HG03139 (cell line): Measurements from ENCODE around the gene STON1.
"Not testable (repeated sequence)": the region's sequence is repeated elsewhere in the genome, so short reads cannot be mapped to it uniquely, and the experiment has no call there.

Experiments used
- ATAC-seq: cut with Tn5 transposase; IDR thresholded peaks from one replicate; pipeline ENCODE4 v1.9.1; 2021; ENCODE audit not compliant: unreplicated experiment

Gene STON1

DNA sequence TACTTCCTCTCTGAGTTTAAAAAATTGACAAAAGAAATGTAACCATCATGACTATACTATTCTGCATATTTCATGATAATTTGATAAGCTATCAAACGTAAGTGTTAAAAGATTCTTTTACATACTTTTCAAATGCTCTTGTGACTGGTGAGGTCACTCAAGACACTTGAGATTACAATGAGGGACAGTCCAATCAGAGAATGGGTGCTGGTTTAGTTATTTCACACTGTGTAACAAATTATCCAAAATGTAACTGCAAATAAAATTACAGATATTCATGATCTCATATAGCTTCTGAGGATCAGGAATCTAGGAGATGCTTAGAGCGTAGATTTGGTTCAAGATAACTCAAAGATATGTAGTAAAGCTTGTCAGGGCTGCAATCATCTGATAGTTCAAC is 83.3 kb downstream of the STON1 start:
- no peak for ATAC-seq

DNA sequence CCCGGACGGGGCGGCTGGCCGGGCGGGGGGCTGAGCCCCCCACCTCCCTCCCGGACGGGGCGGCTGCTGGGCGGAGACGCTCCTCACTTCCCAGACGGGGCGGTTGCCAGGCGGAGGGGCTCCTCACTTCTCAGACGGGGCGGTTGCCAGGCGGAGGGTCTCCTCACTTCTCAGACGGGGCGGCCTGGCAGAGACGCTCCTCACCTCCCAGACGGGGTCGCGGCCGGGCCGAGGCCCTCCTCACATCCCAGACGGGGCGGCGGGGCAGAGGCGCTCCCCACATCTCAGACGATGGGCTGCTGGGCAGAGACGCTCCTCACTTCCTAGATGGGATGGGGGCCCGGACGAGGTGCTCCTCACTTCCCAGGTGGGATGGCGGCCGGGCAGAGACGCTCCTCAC is 84.6 kb downstream of the STON1 start:
- ATAC-seq = not testable (repeated sequence)

DNA sequence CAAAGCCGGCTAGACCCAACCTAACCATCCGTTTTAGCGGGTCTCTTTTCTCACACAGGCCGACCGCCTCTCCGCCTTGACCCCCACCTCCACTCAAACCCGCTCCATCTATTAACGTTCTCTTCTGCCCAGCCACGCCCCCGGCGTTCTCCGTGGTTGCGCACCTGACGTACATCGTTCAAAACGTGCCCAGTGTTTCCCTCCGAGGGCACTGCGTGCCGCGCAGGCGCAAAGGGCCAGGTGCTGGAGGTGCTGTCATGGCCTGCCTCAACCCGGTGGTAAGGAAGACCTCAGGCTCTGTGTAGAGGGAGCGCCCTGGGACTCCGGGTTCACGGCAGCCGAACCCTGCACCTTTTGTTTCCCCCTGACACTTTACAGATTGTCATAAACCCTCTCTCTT is 87.7 kb downstream of the STON1 start, which contains the start of gene GTF2A1L:
Gene GTF2A1L (plus strand): TSS at position 239 of the 400 bp plus-strand sequence. CDS start 19 bp downstream, at position 258.
- no peak for ATAC-seq

DNA sequence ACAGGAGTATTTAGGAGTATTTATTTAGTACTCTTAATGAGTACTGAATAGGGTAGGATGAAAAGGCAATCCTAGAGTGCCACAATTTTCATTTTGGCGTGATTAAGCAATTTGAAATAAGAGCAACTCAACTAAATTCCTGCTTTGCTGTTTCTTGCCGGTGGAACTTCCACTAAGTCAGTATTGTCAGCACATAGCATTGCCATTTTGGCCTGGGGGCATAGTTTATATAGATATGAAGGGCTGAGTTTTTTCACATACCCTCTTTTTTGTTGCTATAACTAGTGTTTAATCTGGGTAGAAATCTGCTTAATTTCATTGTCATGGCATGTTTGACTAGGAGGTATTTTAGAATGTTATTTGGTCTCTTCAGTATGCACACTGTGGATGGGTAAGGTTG is 89.6 kb downstream of the STON1 start:
- no peak for ATAC-seq

DNA sequence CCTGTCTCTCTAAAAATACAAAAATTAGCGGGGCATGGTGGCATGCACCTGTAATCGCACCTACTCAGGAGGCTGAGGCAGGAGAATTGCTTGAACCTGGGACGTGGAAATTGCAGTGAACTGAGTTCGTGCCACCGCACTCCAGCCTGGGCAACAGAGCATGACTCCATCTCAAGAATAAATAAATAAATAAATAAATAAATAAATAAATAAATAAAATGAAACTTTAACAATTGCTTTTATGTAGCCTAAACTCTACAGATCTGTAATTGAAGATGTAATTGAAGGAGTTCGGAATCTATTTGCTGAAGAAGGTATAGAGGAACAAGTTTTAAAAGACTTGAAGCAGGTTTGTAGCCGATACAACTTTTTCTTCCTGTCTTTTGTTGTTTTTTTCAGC is 90.7 kb downstream of the STON1 start:
- no peak for ATAC-seq

DNA sequence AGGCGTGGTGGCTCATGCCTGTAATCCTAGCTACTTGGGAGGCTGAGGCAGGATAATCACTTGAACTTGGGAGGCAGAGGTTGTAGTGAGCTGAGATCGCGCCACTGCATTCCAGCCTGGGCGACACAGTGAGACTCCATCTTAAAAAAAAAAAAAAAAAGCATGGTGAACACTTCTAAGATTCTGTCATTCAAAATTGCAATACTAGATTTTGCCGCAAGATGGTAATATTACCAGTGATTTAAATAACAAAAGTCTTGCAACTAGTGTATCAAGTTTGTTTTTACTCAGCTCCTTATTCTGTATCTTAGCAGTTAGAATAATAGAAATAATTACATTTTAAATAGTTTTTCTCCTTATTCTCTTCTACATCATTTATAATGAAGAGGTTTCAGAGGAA is 92.7 kb downstream of the STON1 start:
- ATAC-seq = not testable (repeated sequence)

DNA sequence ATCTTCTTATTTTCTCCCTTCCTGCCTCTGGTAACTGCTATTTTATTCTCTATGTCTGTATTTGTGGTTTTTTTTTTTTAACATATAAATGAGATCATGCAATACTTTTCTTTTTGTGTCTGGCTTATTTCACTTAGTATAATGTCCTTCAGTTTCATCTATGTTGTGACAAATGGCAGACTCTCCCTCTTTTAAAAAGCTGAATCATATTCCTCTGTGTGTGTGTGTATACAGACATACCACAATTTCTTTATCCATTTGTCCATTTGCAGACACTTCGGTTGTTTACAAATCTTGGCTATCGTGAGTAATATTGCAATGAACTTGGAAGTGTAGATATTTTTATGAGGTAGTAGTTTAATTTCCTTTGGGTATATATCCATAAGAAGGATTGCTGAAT is 94.7 kb downstream of the STON1 start:
- ATAC-seq = no peak

DNA sequence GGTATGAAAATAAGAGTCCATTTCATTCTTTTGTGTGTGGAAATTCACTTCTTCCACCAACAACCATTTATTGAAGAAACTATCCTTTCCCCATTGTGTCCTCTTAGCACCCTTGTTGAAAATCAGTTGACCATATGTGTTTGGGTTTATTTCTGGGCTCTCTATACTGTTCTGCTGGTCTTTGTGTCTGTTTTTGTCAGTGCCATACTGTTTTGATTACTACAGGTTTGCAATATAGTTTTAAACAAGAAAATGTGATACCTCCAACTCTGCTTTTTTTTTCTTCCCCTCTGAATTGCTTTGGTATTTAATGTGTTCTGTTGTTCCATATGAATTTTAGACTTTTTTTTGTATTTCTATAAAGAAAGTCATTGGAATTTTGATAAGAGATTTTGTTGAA is 96.1 kb downstream of the STON1 start:
- ATAC-seq = no peak

DNA sequence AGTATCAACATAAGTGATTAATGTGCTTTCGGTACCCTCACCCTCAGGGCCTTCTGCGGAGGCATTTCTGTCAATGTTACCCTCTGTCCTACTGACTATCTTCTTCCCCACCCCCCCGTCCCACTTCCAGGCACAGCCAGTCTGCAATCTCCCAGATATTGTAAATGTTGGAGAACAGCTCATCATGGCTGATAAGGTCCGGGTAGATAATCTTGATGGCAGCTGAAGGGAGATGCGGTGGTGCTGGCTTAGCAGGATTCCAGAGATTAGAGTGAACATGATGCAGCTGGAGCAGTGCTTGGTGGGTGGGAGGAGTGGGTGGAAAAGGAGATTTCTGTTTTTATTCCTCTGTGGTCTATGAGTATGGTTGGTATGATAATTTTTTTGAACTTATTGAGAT is 103.2 kb downstream of the STON1 start:
- ATAC-seq = no peak

DNA sequence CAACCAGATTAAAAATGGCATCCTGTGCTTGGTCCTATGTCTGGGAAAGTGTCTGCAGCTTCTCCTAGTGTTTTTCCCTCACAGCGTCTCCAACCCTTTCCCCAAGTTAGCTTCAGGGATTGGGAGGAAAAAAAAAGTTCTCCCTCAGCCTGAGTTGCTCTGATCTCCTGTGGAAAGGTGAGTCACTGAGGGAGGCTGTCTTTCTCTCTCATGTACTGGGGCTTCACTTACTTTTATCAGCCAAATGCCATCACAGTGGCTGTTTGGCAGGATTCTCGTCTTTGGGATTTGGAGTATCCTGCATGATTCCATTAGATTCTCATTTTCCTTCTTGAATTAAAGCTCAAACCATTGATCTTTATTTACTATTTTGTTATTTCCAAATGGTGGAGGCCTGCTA is 105.8 kb downstream of the STON1 start:
- no peak for ATAC-seq

DNA sequence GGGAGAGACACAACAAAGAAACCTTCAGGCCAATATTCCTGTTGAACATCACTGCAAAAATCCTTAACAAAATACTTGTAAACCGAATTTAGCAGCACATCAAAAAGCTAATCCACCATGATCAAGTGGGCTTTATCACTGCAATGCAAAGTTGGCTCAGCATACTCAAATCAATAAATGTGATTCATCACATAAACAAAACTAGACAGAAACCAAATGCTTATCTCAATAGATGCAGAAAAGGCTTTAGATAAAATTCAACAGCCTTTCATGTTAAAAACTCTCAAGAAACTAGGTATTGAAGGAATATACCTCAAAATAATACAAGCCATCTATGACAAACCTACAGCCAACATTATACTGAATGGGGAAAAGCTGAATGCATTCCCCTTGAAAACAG is 108.3 kb downstream of the STON1 start:
- ATAC-seq = no peak
